Measurements from ENCODE around the gene ASB5.

ASB5 gene

GRCh38 chr4:176274441-176274840 lies 5.4 kb upstream of the ASB5 start:
- no peaks in the 10 kb centered on the region for H3K27me3 ChIP-seq (ENCODE audit: control insufficient read depth, insufficient read depth, low read length)
- H3K4me3 ChIP-seq (ENCODE audit: low read length) = no peak overlapping the region
- no peaks in the 10 kb centered on the region for H3K4me1 ChIP-seq (ENCODE audit: control insufficient read depth, insufficient read depth, low read length)
- H3K9me3 ChIP-seq (ENCODE audit: control insufficient read depth, low read length) = no peaks in the 10 kb centered on the region
- H3K36me3 ChIP-seq (ENCODE audit: control insufficient read depth, insufficient read depth, low read length) = no peaks in the 10 kb centered on the region
- H3K9ac ChIP-seq (ENCODE audit: low read length) = no peak overlapping the region

GRCh38 chr4:176273736-176274135 lies 4.7 kb upstream of the ASB5 start:
- Histone ChIP-seq H3K27me3 (ENCODE audit: control insufficient read depth, insufficient read depth, low read length) (no peaks in the 10 kb centered on the region), H3K4me3 (ENCODE audit: low read length) (no peak overlapping the region), H3K9ac (ENCODE audit: low read length) (no peak overlapping the region), H3K9me3 (ENCODE audit: control insufficient read depth, low read length) (no peaks in the 10 kb centered on the region), H3K4me1 (ENCODE audit: control insufficient read depth, insufficient read depth, low read length) (no peaks in the 10 kb centered on the region), H3K36me3 (ENCODE audit: control insufficient read depth, insufficient read depth, low read length) (no peaks in the 10 kb centered on the region)

- Histone ChIP-seq H3K36me3 (ENCODE audit: control insufficient read depth, insufficient read depth, low read length) (no peaks in the 10 kb centered on the region), H3K27me3 (ENCODE audit: control insufficient read depth, insufficient read depth, low read length) (no peaks in the 10 kb centered on the region), H3K9me3 (ENCODE audit: control insufficient read depth, low read length) (no peaks in the 10 kb centered on the region), H3K4me3 (ENCODE audit: low read length) (no peak overlapping the region), H3K9ac (ENCODE audit: low read length) (no peak overlapping the region), H3K4me1 (ENCODE audit: control insufficient read depth, insufficient read depth, low read length) (no peaks in the 10 kb centered on the region)
Observed at GRCh38 chr4:176272799-176273198, 3.8 kb upstream of the ASB5 start.

- no peak overlapping the region for H3K9ac ChIP-seq (ENCODE audit: low read length)
- H3K27me3 ChIP-seq (ENCODE audit: control insufficient read depth, insufficient read depth, low read length) = no peaks in the 10 kb centered on the region
- no peaks in the 10 kb centered on the region for H3K36me3 ChIP-seq (ENCODE audit: control insufficient read depth, insufficient read depth, low read length)
- no peaks in the 10 kb centered on the region for H3K9me3 ChIP-seq (ENCODE audit: control insufficient read depth, low read length)
- no peak overlapping the region for H3K4me3 ChIP-seq (ENCODE audit: low read length)
- no peaks in the 10 kb centered on the region for H3K4me1 ChIP-seq (ENCODE audit: control insufficient read depth, insufficient read depth, low read length)
Observed at GRCh38 chr4:176271749-176272148, 2.7 kb upstream of the ASB5 start.

GRCh38 chr4:176270669-176271068 lies 1.6 kb upstream of the ASB5 start:
- no peak overlapping the region for H3K9ac ChIP-seq (ENCODE audit: low read length)
- H3K4me1 ChIP-seq (ENCODE audit: control insufficient read depth, insufficient read depth, low read length) = no peaks in the 10 kb centered on the region
- no peaks in the 10 kb centered on the region for H3K9me3 ChIP-seq (ENCODE audit: control insufficient read depth, low read length)
- no peaks in the 10 kb centered on the region for H3K27me3 ChIP-seq (ENCODE audit: control insufficient read depth, insufficient read depth, low read length)
- no peaks in the 10 kb centered on the region for H3K36me3 ChIP-seq (ENCODE audit: control insufficient read depth, insufficient read depth, low read length)
- no peak overlapping the region for H3K4me3 ChIP-seq (ENCODE audit: low read length)

- Histone ChIP-seq H3K9ac (ENCODE audit: low read length) (no peak overlapping the region), H3K4me3 (ENCODE audit: low read length) (no peak overlapping the region), H3K27me3 (ENCODE audit: control insufficient read depth, insufficient read depth, low read length) (no peaks in the 10 kb centered on the region), H3K9me3 (ENCODE audit: control insufficient read depth, low read length) (no peaks in the 10 kb centered on the region), H3K4me1 (ENCODE audit: control insufficient read depth, insufficient read depth, low read length) (no peaks in the 10 kb centered on the region), H3K36me3 (ENCODE audit: control insufficient read depth, insufficient read depth, low read length) (no peaks in the 10 kb centered on the region)
Observed at GRCh38 chr4:176266026-176266425, 3.0 kb downstream of the ASB5 start.

- Histone ChIP-seq H3K4me3 (ENCODE audit: low read length) (no peak overlapping the region), H3K9me3 (ENCODE audit: control insufficient read depth, low read length) (no peaks in the 10 kb centered on the region), H3K27me3 (ENCODE audit: control insufficient read depth, insufficient read depth, low read length) (no peaks in the 10 kb centered on the region), H3K4me1 (ENCODE audit: control insufficient read depth, insufficient read depth, low read length) (no peaks in the 10 kb centered on the region), H3K36me3 (ENCODE audit: control insufficient read depth, insufficient read depth, low read length) (no peaks in the 10 kb centered on the region), H3K9ac (ENCODE audit: low read length) (no peak overlapping the region)
Observed at GRCh38 chr4:176262243-176262642, 6.8 kb downstream of the ASB5 start.

- no peak overlapping the region for H3K9ac ChIP-seq (ENCODE audit: low read length)
- H3K36me3 ChIP-seq (ENCODE audit: control insufficient read depth, insufficient read depth, low read length) = no peaks in the 10 kb centered on the region
- H3K27me3 ChIP-seq (ENCODE audit: control insufficient read depth, insufficient read depth, low read length) = no peaks in the 10 kb centered on the region
- no peaks in the 10 kb centered on the region for H3K4me1 ChIP-seq (ENCODE audit: control insufficient read depth, insufficient read depth, low read length)
- no peak overlapping the region for H3K4me3 ChIP-seq (ENCODE audit: low read length)
- no peaks in the 10 kb centered on the region for H3K9me3 ChIP-seq (ENCODE audit: control insufficient read depth, low read length)
Observed at GRCh38 chr4:176261481-176261880, 7.5 kb downstream of the ASB5 start.

GRCh38 chr4:176261018-176261417 lies 8.0 kb downstream of the ASB5 start:
- no peaks in the 10 kb centered on the region for H3K4me1 ChIP-seq (ENCODE audit: control insufficient read depth, insufficient read depth, low read length)
- H3K27me3 ChIP-seq (ENCODE audit: control insufficient read depth, insufficient read depth, low read length) = no peaks in the 10 kb centered on the region
- H3K9me3 ChIP-seq (ENCODE audit: control insufficient read depth, low read length) = no peaks in the 10 kb centered on the region
- H3K9ac ChIP-seq (ENCODE audit: low read length) = no peak overlapping the region
- H3K4me3 ChIP-seq (ENCODE audit: low read length) = no peak overlapping the region
- H3K36me3 ChIP-seq (ENCODE audit: control insufficient read depth, insufficient read depth, low read length) = no peaks in the 10 kb centered on the region

GRCh38 chr4:176259330-176260090 lies 9.5 kb downstream of the ASB5 start:
- Histone ChIP-seq H3K9ac (ENCODE audit: low read length) (no peak overlapping the region), H3K36me3 (ENCODE audit: control insufficient read depth, insufficient read depth, low read length) (no peaks in the 10 kb centered on the region), H3K9me3 (ENCODE audit: control insufficient read depth, low read length) (no peaks in the 10 kb centered on the region), H3K4me3 (ENCODE audit: low read length) (no peak overlapping the region), H3K4me1 (ENCODE audit: control insufficient read depth, insufficient read depth, low read length) (no peaks in the 10 kb centered on the region), H3K27me3 (ENCODE audit: control insufficient read depth, insufficient read depth, low read length) (no peaks in the 10 kb centered on the region)

GRCh38 chr4:176258135-176258534 lies 10.9 kb downstream of the ASB5 start:
- no peaks in the 10 kb centered on the region for H3K9me3 ChIP-seq (ENCODE audit: control insufficient read depth, low read length)
- H3K27me3 ChIP-seq (ENCODE audit: control insufficient read depth, insufficient read depth, low read length) = no peaks in the 10 kb centered on the region
- no peaks in the 10 kb centered on the region for H3K36me3 ChIP-seq (ENCODE audit: control insufficient read depth, insufficient read depth, low read length)
- no peaks in the 10 kb centered on the region for H3K4me1 ChIP-seq (ENCODE audit: control insufficient read depth, insufficient read depth, low read length)
- H3K9ac ChIP-seq (ENCODE audit: low read length) = no peak overlapping the region
- no peak overlapping the region for H3K4me3 ChIP-seq (ENCODE audit: low read length)

GRCh38 chr4:176256921-176257320 lies 12.1 kb downstream of the ASB5 start:
- no peaks in the 10 kb centered on the region for H3K4me1 ChIP-seq (ENCODE audit: control insufficient read depth, insufficient read depth, low read length)
- no peak overlapping the region for H3K4me3 ChIP-seq (ENCODE audit: low read length)
- no peaks in the 10 kb centered on the region for H3K36me3 ChIP-seq (ENCODE audit: control insufficient read depth, insufficient read depth, low read length)
- H3K9me3 ChIP-seq (ENCODE audit: control insufficient read depth, low read length) = no peaks in the 10 kb centered on the region
- H3K9ac ChIP-seq (ENCODE audit: low read length) = no peak overlapping the region
- H3K27me3 ChIP-seq (ENCODE audit: control insufficient read depth, insufficient read depth, low read length) = no peaks in the 10 kb centered on the region
